ENCODE measurements around the gene NXPH1. TPM values are rescaled to one million over a fixed set of nuclear protein-coding genes. Genes with fewer than 3 reads are reported as not detected.

The NXPH1 gene
- total RNA-seq (2022; extraction: Qiagen RNA extraction) = not detected in 5 replicates

DNA sequence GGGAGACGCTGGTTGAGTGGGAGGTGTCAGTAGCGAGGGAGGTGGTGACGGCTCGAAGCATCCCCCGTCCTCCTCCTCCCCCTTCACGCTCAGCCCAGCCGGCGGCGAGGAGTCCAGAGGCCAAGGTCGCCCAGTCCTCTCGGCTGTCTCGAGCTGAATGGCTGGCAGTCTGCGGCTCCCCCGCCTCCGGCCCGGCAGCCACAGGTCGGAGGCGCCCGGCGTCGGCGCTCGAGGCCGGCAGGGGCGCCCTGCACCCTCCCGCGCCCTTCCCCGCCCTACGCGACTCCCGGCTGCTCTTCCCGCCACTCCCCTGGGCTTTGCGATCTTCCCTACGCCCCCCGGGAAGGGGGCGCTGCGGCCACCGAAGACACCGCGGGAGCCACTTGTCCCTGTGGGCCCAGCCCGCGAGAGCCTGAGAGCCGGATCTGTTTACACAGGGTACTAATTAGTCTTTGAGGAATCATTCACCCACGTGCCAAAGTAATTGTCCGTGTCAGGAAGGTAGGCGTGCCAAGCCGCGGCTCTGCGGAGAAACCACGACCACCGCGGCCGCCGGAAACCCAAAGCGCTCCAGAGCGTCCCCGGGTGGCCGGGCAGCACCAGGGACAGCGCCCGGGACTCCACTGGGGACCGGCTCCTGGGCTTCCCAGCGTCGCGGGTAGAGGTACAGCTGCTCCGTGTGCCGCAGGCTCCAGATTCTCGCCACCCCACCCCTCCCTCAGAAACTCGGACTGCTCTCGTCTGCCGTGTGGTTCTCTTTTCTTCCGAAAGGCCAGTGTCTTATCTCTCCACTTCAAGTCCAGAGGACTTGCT is at the start of gene NXPH1:
Gene NXPH1 (plus strand): TSS at position 133 of the 813 bp plus-strand sequence.

Other genes starting within 250 kb of the NXPH1 start
- 0.63 to 1.3 TPM (median 1.1 TPM) in 5 replicates for gene ICA1, start 171.4 kb upstream of the NXPH1 start, total RNA-seq (2022; extraction: Qiagen RNA extraction)